GM18526 (cell line): ENCODE data around the gene ITGAE.

Experiments
- POLR2A ChIP-seq: IDR thresholded peaks from 3 replicates; pipeline ENCODE4 v1.6.1; 2011; ENCODE audit not compliant: insufficient read length; ENCODE audit errors: extremely low read depth

Gene ITGAE

DNA sequence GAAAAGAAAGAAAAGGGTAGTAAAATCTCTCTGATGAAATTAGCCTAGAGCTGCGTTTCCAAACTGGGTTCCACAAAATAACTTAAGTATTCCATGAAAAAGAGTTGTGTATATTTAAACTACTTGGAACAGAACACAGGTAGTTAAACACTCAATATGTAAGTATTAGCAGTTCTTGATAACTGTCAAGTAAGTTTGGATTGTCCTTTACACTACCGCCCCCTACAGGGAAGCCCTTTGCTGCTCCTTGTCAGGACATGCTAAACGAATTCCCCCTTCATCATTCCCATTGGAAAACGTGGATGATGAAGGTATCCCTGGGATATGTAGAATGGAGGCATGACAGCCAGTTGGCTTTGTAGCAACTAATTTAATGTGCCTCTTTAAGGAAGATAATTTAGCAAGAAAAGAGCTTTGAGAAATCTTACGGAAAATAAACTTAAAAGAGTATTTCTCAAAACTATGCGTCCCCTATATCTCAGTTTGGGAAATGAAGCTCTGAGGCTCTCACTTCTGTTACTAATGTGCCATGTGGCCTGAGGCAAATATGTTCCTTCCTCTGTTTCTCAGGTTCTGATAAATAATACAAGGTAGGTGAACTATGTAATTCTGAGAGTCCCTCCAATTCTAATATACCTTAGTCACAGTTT, 26.3 kb upstream of the ITGAE start:
- no peak for TF ChIP-seq POLR2A

DNA sequence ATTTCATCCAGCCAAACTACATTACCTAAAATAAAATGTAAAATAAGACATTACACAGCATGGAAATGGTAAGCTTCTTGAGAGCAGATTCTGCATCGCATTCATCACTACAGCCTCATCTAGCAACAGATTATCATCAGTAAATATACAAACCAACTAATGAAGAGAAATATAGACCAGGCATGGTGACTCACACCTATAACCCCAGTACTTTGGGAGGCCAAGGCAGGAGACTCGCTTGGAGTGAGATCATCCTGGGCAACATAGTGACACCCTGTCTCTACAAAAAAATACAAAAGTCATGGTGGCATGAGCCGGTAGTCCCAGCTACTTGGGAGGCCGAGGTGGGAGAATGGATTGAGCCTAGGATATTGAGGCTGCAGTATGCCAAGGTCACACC, 25.2 kb upstream of the ITGAE start:
- TF ChIP-seq POLR2A, result no peak

DNA sequence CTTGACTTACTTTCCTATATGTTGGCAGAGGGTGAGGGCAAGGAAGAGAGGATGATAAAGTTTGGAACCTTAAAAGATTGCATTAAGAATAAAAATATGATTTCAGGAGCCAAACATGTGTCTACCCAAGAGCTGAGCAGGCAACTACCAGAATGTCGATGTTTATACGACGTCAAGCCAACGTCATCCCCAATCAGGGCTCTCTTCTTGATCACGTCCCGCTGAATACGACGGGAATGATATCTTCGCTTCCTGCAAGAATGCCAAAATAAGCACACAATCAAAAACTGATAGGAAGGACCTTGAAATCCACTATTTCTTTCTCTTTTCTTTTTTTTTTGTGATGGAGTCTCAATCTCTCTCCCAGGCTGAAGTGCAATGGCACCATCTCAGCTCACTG, 20.1 kb upstream of the ITGAE start:
- TF ChIP-seq POLR2A, result no peak

DNA sequence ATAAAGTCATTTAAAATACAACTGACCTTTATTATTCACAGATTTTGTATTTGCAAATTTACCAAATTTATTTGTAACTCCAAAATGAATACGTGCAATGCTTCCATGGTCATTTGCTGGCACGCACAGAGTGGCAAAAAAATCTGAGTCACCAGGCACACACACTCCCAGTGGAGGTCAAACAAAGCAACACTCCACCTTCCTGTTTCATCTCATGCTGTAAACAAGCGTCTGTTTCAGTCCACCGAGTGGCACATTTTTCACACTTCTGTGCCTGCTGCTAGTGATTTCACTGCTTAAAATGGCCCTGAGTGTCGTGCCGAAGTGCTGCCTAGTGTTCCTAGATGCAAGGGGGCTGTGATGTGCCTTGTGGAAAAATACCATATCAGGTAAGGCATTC, 17.8 kb upstream of the ITGAE start:
- no peak for TF ChIP-seq POLR2A

DNA sequence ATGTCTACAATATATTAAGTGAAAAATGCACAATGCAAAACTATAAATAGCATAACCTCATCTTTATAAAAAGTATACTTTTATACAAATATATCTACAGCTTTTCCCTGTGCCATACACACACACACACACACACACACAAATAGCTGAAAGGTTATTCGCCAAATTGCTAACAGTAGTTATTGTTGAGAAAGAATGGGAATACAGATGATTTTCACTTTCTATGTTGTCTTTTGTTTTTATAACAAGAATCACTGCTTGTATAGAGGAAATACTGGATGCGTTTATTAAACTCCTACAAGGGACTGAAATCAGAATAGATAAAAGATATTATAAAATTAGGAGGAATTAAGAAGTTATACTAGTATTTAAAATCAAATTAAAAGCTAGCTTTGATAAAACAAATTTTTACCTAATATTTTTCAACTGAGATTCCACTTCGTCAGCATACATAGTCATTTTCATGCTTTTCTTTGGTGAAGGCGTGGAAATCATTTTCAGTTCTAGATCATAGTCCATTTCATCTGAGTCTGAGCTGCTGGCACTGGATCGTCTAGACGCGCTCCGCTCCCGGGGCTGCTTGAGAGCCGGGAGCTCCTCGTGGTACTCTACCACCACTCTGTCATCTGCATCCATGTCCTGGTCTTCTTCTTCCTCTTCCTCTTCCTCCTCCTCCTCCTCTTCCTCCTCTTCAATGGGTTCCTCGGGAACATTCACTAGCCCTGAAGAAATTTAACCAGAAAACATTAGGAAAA, 17.0 kb upstream of the ITGAE start:
- TF ChIP-seq POLR2A, result no peak

DNA sequence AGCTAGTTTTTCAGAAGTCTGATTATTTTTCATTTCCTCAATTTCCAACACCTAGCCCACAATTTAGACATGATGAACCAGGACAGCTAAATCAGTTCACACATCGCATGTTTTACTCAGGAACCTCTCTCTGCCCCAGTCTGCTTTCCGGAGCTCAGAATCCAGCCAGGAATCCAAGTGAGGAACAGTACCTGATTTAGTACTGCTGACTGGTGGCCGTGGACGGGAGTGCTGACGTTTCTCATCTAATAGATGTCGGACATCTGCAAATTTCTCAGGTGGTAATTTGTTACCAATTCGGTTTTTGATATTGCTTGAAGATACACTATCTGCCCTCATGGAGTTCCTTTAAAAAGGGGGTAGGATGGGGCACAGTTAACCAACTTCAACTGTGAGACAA, 14.9 kb upstream of the ITGAE start:
- no peak for TF ChIP-seq POLR2A

DNA sequence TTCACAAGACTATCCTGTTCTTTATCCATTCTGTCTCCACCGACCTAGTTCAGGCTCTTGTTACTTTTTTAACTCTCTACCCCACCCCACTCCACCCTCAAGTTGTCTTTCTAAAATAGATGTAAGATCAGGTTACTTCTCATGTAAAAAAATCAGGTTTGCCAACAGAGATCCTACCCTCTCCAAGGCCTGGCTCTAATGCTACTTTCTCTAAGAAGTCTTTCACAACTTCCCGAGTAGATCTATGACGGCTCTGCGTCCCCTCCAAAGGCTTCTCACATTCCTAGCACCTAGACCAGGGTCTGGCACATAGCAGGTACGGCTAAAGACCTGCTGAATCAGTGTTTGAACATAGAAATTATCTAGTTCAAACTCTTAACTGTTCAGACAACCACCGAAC, 14.1 kb upstream of the ITGAE start:
- no peak for TF ChIP-seq POLR2A

DNA sequence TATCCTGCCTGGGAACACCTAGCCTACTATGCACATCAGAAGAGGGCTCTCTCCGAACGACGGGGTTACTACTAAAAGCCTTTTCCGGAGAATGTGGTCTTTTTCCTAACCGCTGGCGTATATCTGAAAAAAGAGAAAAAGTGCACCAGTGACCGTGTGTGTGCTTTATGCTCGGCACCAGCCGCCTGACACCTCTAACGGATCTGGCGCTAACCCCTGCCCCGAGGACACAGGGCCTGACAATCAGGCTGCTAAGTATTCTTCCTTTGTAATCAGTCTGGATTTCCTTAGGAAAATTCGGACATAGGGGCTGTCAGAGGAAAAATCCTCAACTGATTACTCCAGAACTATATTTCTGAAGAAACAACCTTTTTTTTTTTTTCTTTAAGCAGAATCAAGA, 13.4 kb upstream of the ITGAE start:
- TF ChIP-seq POLR2A, result no peak

DNA sequence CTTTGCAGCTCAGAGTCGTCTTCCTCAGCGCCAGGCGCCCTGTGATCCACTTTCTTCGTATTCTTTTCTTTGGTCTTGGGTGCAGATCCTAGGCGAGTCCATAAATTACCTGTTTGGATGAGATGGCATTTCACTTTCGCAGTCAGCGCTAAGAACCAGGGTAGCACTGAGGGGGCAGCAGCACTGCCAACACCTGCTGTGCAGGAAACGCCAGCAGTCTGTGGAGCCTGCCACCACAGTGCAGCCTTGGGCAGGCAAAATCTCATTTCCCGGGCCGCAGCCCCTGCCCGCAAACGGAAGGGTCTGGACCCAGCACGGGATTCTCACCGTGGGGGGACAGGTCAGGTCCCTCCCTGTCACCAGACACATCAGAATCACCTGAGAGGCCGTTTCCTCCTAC, 12.2 kb upstream of the ITGAE start:
- no peak for TF ChIP-seq POLR2A

DNA sequence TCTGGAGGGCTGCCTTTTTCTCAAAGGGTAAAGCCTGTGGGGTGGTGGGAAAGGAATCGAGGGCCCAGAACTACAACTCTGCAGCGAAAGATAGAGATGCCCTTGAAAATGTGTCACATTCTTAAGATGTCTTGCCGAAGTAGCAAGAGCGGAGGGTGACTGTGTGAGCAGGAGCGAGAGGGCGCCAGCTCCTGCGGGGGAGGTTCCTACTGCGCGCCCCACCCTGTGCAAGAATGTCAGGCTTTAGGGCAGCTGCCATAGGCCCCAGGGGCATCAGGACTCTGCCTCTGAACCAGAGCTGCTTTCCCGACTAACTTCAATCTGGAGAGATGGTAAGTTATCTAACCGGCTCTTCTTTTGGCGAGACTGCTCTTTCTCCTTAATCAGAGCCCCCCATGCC, 11.8 kb upstream of the ITGAE start:
- no peak for TF ChIP-seq POLR2A

DNA sequence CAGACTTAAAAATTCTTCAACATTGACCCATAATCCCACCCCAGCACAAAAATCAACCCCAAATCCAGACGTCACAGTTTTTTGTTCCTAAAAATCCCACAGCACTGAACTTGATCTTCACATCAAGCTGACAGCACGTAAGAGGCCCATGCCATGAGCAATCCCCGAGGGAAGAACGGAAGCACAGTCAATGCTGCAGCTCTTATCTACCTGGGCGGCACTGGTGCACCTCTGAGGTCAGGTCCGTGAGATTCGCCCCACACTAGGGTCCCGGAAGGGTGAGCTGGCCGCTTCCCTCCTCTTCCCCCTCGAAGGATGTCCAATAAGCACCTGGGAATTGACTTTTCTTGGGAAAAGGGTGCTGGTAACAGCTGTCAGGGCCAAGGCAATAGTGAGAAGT, 11.3 kb upstream of the ITGAE start:
- TF ChIP-seq POLR2A, result no peak

DNA sequence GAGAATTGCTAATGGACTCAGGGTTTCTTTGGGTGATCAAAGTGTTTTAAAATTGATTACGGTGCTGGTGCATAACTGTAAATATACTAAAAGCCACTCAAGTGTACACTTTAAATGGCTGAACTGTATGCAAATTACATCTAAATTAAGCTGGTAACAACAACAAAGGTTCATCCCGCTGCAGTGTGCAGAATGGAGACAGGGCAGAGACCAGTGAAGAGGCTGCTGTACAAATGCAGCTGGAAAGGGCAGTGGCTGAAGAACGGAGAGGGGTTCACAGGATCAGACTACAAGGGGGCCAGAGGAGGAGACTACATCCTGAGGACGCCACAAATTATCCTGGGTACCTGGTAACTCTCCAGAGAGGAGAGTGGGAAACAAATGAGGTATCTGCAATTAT, 9.0 kb upstream of the ITGAE start:
- TF ChIP-seq POLR2A, result no peak

DNA sequence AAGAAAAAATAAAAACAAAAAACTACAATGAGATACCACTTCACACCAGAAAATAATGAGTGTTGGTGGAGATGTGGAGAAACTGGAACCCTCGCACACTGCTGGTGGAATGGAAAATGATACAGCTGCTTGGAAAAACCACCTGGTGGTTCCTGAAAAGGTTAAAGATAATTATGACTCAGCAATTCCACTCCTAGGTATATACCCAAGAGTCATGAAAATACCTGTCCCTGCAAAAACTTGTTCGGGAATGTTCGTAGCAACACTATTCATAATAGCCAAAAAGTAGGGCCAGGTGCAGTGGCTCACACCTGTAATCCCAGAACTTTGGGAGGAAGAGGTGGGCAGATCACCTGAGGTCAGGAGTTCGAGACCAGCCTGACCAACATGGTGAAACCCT, 8.1 kb upstream of the ITGAE start:
- TF ChIP-seq POLR2A, result no peak

DNA sequence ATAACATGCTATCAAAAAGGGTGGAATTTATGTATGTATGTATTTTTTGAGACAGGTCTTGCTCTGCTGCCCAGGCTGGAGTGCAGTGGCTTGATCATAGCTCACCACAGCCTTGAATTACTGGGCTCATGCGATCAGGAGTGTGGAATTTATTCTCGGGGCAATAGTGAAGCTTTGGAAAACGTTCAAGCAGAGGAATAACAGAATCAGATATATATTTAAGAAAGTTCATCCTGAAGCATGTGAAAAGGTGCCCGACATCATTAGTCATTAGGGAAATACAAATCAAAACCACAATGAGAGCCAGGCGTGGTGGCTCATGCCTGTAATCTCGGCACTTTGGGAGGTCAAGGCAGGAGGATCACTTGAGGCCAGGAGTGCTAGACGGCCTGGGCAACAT, 7.7 kb upstream of the ITGAE start:
- no peak for TF ChIP-seq POLR2A

DNA sequence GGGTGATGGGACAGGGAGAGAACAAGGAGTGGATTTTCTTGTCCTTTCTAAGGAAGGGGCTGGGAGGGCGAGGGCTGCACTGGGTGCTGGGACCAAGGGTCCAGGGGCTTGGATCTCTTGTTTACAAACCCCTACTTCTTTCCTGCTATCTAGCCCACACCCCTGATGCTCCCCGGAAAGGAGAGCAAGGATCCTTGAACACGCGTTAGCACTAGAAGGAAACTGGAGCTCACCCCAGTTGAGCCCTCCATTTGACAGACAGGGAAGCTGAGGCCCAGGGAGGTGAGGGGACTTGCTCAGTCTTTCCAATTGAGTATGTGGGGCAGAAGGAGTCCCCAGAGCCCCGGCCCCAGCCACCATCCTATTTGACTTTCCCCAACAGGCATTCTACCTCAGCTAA, 4.6 kb upstream of the ITGAE start:
- no peak for TF ChIP-seq POLR2A

DNA sequence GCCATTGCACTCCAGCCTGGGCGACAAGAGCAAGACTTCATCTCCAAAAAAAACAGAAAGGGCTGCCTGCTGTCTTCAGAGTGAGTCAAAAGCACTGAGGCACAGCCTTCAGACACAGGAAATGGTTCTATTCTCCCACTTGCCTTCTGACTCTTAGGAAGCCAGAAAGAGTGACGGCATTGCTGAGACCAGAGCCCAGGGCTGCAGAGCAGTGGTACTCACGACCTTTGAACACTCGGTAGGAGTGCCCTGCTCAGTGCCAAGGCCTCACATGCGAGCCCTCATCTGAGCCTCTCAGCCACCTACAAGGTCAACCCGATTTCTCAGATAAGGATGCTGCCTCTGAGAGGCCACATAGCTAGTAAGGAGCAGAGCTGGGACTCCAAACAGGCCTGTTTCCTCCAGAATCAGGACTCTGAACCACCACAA, 3.5 kb upstream of the ITGAE start:
- TF ChIP-seq POLR2A, result no peak

DNA sequence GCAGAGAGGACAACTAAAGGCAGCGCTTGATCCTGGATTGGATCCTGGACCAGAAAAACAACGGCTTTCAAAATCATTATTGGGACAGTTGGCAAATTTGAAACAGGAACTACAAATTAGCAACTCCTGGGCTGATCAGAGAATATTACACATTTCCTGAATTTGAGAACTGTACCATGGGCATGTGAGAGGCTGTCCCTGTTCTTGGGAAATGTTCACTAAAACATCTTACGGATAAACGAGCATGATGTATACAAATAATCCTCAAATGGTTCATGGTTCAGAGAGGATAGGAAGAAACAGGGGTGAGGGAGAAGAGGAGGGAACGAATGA, 2.3 kb upstream of the ITGAE start:
- no peak for TF ChIP-seq POLR2A
